HL-60 (cell line): ENCODE measurements around the gene AOC1.

Source experiments
- CTCF ChIP-seq: IDR thresholded peaks from one replicate; pipeline ENCODE4 v1.5.1; 2011; ENCODE audit warnings: low read length, control low read depth, inconsistent platforms; ENCODE audit not compliant: insufficient read depth
- POLR2AphosphoS5 ChIP-seq: IDR thresholded peaks from 2 replicates; pipeline ENCODE4 v1.6.1; 2012; ENCODE audit warnings: low read depth

GRCh38 chr7:150895809-150896208, 43.5 kb downstream of the AOC1 start:
- TF ChIP-seq POLR2AphosphoS5: no peak
- no peak for TF ChIP-seq CTCF
